ENCODE data around the gene DCP1B.

Gene DCP1B

DNA sequence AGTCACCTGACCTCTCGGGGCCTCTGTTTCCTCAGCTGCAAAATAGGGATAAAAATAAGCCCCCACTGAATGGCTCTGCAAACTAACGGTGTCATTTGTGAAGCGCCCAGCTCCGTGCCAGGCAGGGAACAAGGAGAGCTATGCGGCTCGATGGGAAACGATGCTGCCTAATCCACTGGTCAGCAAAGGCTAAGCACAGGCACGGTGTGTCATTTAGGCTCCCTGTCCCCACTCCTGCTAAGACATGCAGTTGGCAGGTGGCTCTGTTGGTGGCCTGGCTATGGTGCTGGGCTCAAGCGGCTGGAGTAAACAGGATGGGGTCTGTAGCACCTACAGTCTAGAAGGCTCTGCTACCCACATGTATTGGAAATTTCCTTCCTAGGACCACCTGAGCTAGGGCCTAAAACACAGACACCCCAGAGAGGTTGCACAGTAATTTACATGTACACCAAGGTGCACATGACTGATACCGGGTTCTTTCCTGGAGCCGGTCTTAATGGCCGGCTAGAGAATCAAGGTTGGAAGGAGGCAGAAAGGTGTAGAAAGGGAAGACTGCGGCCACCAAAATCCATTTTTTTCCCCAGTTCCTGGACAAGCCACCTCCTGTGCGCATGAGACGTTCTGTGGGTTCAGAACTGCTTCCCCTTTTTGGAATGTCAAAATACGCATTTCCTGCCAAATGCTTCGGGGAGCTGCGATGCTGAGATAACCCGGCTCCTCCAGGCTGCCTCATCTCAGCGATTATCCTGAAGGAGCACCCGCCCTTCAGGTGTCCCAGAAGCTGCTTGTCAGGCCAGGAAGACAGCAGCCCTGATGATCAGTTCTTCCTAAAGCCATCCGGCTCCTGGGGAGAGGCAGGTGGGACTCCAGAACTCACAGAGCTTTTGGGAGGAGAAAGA, 86.8 kb downstream of the DCP1B start:
- Histone ChIP-seq H3K27ac (no peak overlapping the region), H3K27me3 (ENCODE audit: insufficient read depth, low read depth) (no peaks in the 10 kb centered on the region; the same call in 1 of the 2 replicates), H3K4me2 (no peak overlapping the region), H4K20me1 (ENCODE audit: insufficient read depth) (no peaks in the 10 kb centered on the region), H3K4me3 (IDR thresholded peaks at IDR 0.05; ENCODE audit: insufficient read depth, low read depth, low read length) (no peak overlapping the region), H3K36me3 (ENCODE audit: insufficient read depth) (no peaks in the 10 kb centered on the region), H2AFZ (ENCODE audit: low read depth) (no peak overlapping the region), H3K79me2 (ENCODE audit: insufficient read depth, low read depth) (no peaks in the 10 kb centered on the region), H3K9ac (no peak overlapping the region), H3K4me1 (ENCODE audit: low read depth, poor library complexity, severe bottlenecking) (no peaks in the 10 kb centered on the region)
- TF ChIP-seq, protein P1, sequence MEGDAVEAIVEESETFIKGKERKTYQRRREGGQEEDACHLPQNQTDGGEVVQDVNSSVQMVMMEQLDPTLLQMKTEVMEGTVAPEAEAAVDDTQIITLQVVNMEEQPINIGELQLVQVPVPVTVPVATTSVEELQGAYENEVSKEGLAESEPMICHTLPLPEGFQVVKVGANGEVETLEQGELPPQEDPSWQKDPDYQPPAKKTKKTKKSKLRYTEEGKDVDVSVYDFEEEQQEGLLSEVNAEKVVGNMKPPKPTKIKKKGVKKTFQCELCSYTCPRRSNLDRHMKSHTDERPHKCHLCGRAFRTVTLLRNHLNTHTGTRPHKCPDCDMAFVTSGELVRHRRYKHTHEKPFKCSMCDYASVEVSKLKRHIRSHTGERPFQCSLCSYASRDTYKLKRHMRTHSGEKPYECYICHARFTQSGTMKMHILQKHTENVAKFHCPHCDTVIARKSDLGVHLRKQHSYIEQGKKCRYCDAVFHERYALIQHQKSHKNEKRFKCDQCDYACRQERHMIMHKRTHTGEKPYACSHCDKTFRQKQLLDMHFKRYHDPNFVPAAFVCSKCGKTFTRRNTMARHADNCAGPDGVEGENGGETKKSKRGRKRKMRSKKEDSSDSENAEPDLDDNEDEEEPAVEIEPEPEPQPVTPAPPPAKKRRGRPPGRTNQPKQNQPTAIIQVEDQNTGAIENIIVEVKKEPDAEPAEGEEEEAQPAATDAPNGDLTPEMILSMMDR (conservative IDR thresholded peaks at IDR 0.05; ENCODE audit: low read depth, low read length): no peak

DNA sequence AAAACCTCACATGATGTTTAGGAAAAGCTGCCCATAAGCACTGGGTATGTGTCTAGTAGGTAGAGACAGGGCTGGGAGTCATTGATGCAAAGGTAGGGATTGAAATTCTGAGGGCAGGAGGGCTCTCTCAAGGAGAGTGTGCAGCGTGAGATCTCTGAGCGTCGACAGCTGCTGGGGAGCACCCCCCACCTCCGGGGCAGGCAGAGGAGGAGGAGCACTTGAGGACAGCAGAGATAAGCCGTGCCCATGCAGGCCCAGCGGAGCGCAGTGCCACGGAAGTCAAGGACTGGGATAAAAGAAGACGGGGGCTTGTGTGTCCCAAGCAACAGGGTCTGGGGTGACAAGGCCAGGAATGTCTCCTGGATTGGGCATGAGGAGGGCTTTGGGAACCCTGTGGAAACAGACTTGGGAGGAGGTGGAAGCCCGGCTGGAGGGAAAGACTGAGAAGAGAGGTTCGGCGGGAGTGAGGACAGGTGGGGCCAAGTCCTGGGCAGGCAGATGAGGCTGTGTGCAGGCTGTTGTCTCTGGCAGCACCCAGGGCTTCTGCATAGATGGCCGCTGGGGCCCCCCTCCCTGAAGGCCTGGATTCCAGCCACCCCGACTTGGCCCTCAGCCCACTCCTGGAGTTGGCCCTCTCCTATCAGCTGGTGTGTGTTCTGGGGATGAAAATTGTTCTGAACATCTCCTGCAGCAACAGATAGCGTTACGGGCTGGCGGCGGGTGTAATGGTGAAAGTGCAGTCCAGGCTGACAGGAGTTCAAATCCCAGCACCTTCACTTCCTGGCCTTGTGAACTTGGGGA, 87.7 kb downstream of the DCP1B start:
- Histone ChIP-seq H3K9ac (no peak overlapping the region), H3K4me2 (no peak overlapping the region), H3K27ac (no peak overlapping the region), H3K27me3 (ENCODE audit: insufficient read depth, low read depth) (no peaks in the 10 kb centered on the region; the same call in 1 of the 2 replicates), H3K79me2 (ENCODE audit: insufficient read depth, low read depth) (no peaks in the 10 kb centered on the region), H4K20me1 (ENCODE audit: insufficient read depth) (no peaks in the 10 kb centered on the region), H3K4me3 (IDR thresholded peaks at IDR 0.05; ENCODE audit: insufficient read depth, low read depth, low read length) (no peak overlapping the region), H3K4me1 (ENCODE audit: low read depth, poor library complexity, severe bottlenecking) (no peaks in the 10 kb centered on the region), H3K36me3 (ENCODE audit: insufficient read depth) (no peaks in the 10 kb centered on the region), H2AFZ (ENCODE audit: low read depth) (no peak overlapping the region)
- TF ChIP-seq, protein P1 (conservative IDR thresholded peaks at IDR 0.05; ENCODE audit: low read depth, low read length): no peak

- TF ChIP-seq, protein P1 (conservative IDR thresholded peaks at IDR 0.05; ENCODE audit: low read depth, low read length): no peak
- no peaks in the 10 kb centered on the region for H3K36me3 ChIP-seq (ENCODE audit: insufficient read depth)
- H4K20me1 ChIP-seq (ENCODE audit: insufficient read depth): no peaks in the 10 kb centered on the region
- no peak overlapping the region for H3K9ac ChIP-seq
- H3K4me3 ChIP-seq (IDR thresholded peaks at IDR 0.05; ENCODE audit: insufficient read depth, low read depth, low read length): no peak overlapping the region
- no peaks in the 10 kb centered on the region for H3K79me2 ChIP-seq (ENCODE audit: insufficient read depth, low read depth)
- H3K4me2 ChIP-seq: no peak overlapping the region
- no peaks in the 10 kb centered on the region; the same call in 1 of the 2 replicates for H3K27me3 ChIP-seq (ENCODE audit: insufficient read depth, low read depth)
- H3K4me1 ChIP-seq (ENCODE audit: low read depth, poor library complexity, severe bottlenecking): no peaks in the 10 kb centered on the region
- H3K27ac ChIP-seq: no peak overlapping the region
- H2AFZ ChIP-seq (ENCODE audit: low read depth): no peak overlapping the region
Observed at GRCh38 chr12:1915082-1915968, 88.9 kb downstream of the DCP1B start.
